Panc1 (cell line): ENCODE results near the gene STPG3. TPM values are rescaled to one million over a fixed set of nuclear protein-coding genes. Genes with fewer than 3 reads are reported as not detected.
A peak's percentile ranks its signal among the peaks of the same experiment; 100 is the strongest.

Experiments
- ATAC-seq: fragments of 200-7000 bp; cut with Tn5 transposase; 2 replicates; pipeline ENCODE4 v1.9.1; 2020; ENCODE audit warnings: mild to moderate bottlenecking, moderate library complexity
- BruUV-seq: library from RNA; stranded (reverse); fragments of 400-500 nt; replicated peaks from 2 replicates; lab custom pipeline; 2021; lab: Mats Ljungman, UMichigan
- CTCF ChIA-PET: fragments of 300-600 bp; sonication (Branson Sonifier 250); formaldehyde crosslinking; loops from one replicate; lab custom pipeline; 2022; ENCODE audit warnings: antibody characterized with exemption; lab: Charles Lee
- POLR2A ChIA-PET: fragments of 300-600 bp; sonication (Branson Sonifier 250); formaldehyde crosslinking; loops from one replicate; lab custom pipeline; 2022; ENCODE audit warnings: antibody characterized with exemption; lab: Charles Lee
- DNase-seq: peaks from one replicate; pipeline ENCODE4 v3.0.0-alpha.2; 2010; ENCODE audit warnings: low read depth, low spot score
- H3K27ac ChIP-seq: 2 replicates; pipeline ENCODE4 v1.5.1; 2011; ENCODE audit warnings: mild to moderate bottlenecking, low read length, inconsistent platforms
- H3K27me3 ChIP-seq: fragments of 200-500 bp; sonication (Bioruptor generic); 2 replicates; pipeline ENCODE4 v1.6.0; 2014; ENCODE audit warnings: low read length, inconsistent platforms; ENCODE audit not compliant: control insufficient read depth, insufficient read depth
- H3K36me3 ChIP-seq: fragments of 200-500 bp; sonication (Bioruptor generic); 2 replicates; pipeline ENCODE4 v1.5.1; 2014; ENCODE audit warnings: inconsistent platforms, mild to moderate bottlenecking, low read length, moderate library complexity; ENCODE audit not compliant: control insufficient read depth, insufficient read depth
- H3K4me1 ChIP-seq: 2 replicates; pipeline ENCODE4 v1.5.1; 2011; ENCODE audit warnings: inconsistent platforms, mild to moderate bottlenecking, low read length, moderate library complexity; ENCODE audit not compliant: control insufficient read depth, insufficient read depth
- H3K4me3 ChIP-seq, 2 experiments: 2 replicates each; pipeline ENCODE4 v1.5.1; 2011 to 2012; ENCODE audit warnings: low read depth in 2 of 2, low read length in 2 of 2, mild to moderate bottlenecking in 2 of 2, inconsistent platforms in 1 of 2, moderate library complexity in 1 of 2
- H3K9me3 ChIP-seq: fragments of 200-500 bp; sonication (Bioruptor generic); 2 replicates; pipeline ENCODE4 v1.5.1; 2014; ENCODE audit warnings: low read depth, mild to moderate bottlenecking, inconsistent platforms, low read length, moderate library complexity; ENCODE audit not compliant: control insufficient read depth, insufficient read depth
- POLR2AphosphoS5 ChIP-seq: IDR thresholded peaks from 2 replicates; pipeline ENCODE4 v1.6.1; 2012; ENCODE audit warnings: mild to moderate bottlenecking, low read depth, low read length, moderate library complexity
- REST ChIP-seq, 2 experiments: IDR thresholded peaks; 2 replicates each; pipeline ENCODE4 v1.6.1; 2011 to 2012; ENCODE audit warnings: low read depth in 2 of 2, control low read depth in 1 of 2, low read length in 1 of 2, mild to moderate bottlenecking in 1 of 2, moderate library complexity in 1 of 2; ENCODE audit not compliant: insufficient read depth in 1 of 2
- SIN3A ChIP-seq: IDR thresholded peaks from 2 replicates; pipeline ENCODE4 v1.6.1; 2012; ENCODE audit warnings: low read depth, mild to moderate bottlenecking, low read length, moderate library complexity, borderline replicate concordance; ENCODE audit not compliant: insufficient read depth
- TCF7L2 ChIP-seq: IDR thresholded peaks from 2 replicates; pipeline ENCODE4 v1.6.1; 2011; ENCODE audit warnings: mild to moderate bottlenecking, low read depth, low read length, inconsistent platforms
- in situ Hi-C: cut with HindIII; loops from 2 replicates; pipeline ENCODE4 v1.10.0; 2016; ENCODE audit warnings: low sequenced_read_pairs, low pct_unique_long_range_greater_than_20kb
- intact Hi-C: fragments of 100-400 bp; cut with micrococcal nuclease; formaldehyde crosslinking; loops from one replicate; pipeline ENCODE4 v1.10.0; 2022; ENCODE audit not compliant: unreplicated experiment
- total RNA-seq: library from RNA; stranded (reverse); gene quantifications from one replicate; pipeline ENCODE4 v1.2.1, GENCODE V29; 2021; ENCODE audit not compliant: unreplicated experiment
- TF ChIP-seq, protein P1 (sequence below): fragments of 450-650 bp; IDR thresholded peaks from 2 replicates; pipeline ENCODE4 v1.5.1; 2017; ENCODE audit warnings: mild to moderate bottlenecking

STPG3 gene
- total RNA-seq, 1 experiment from 2014 or later, result 0.26 TPM

DNA sequence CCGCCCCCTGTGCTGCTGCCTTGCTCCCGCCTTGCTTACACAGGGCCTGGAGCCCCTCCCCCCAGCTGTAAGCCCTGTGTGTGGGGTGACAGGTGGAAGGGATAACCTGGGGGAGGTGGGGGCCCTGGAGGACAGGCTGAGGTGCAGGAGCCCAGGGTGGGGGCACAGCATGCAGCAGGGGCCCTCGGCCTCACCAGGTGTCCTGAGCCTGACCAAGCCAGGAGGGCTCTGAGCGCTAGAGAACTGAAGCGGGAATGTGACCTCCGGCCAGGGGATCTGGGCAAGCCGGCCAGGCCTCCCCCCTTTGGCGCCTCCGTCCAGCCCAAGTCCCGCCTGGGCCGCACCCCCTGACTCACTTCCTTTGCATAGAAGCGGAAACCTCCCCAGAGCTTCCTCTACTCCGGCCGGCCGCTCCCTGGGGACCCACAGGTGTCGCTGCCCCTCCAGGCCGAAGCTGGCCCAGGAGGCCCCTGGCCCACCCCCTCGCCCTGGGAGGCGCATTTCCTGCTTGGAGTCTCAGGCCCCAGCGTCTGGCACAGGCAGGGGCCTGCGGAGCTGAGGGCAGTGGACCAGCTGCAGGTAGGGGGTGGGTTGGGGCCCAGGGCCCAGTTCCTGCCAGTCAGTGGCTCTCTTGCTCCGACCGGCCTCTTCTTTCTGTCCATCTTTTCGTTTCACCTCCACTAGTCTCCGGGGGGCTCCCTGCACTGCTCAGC lies 26.4 kb downstream of the STPG3 start, which contains the start of gene TOR4A:
TSS of gene TOR4A (plus strand) at position 398 of the 713 bp plus-strand sequence. CDS start 964 bp downstream, outside the sequence.
- Histone ChIP-seq H3K36me3 (peaks cover 3% of the 10 kb centered on the region; the same call in 1 of the 2 replicates), H3K4me1 (peaks cover 13% of the 10 kb centered on the region), H3K27me3 (no peaks in the 10 kb centered on the region), H3K27ac (peak within 1 kb of the TSS; percentile 84), H3K4me3 (peak within 1 kb of the TSS; percentile 55 to 73), H3K9me3 (no peaks in the 10 kb centered on the region)
- in situ Hi-C loops, result no loop called here
- TF ChIP-seq TCF7L2 (no peak), POLR2AphosphoS5 (peak; percentile 69; the same call in 1 of the 2 replicates), REST (IDR thresholded peaks at IDR 0.05; ENCODE audit: insufficient read depth in 1 of 2, low read depth in 2 of 2, low read length in 1 of 2) (0 out of 4 replicates have a peak, but pooled peaks of 1 of the 2 experiments have one; percentile 15)
- TF ChIP-seq, protein P1, sequence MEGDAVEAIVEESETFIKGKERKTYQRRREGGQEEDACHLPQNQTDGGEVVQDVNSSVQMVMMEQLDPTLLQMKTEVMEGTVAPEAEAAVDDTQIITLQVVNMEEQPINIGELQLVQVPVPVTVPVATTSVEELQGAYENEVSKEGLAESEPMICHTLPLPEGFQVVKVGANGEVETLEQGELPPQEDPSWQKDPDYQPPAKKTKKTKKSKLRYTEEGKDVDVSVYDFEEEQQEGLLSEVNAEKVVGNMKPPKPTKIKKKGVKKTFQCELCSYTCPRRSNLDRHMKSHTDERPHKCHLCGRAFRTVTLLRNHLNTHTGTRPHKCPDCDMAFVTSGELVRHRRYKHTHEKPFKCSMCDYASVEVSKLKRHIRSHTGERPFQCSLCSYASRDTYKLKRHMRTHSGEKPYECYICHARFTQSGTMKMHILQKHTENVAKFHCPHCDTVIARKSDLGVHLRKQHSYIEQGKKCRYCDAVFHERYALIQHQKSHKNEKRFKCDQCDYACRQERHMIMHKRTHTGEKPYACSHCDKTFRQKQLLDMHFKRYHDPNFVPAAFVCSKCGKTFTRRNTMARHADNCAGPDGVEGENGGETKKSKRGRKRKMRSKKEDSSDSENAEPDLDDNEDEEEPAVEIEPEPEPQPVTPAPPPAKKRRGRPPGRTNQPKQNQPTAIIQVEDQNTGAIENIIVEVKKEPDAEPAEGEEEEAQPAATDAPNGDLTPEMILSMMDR, result peak; percentile 64
- ATAC-seq (peak; percentile 89), DNase-seq (no peak)
- intact Hi-C loops, result no loop called here
- POLR2A ChIA-PET, result interaction anchor here (0.5 kb wide), 1 partner anchor 10 kb away, joined by 9 read pairs; no protein-coding TSS in a partner anchor
- CTCF ChIA-PET, result interaction anchor here (1.1 kb wide), 1 partner anchor 9 kb away, joined by 3 read pairs; no protein-coding TSS in a partner anchor
- TSS peak; percentile 63 for BruUV-seq

DNA sequence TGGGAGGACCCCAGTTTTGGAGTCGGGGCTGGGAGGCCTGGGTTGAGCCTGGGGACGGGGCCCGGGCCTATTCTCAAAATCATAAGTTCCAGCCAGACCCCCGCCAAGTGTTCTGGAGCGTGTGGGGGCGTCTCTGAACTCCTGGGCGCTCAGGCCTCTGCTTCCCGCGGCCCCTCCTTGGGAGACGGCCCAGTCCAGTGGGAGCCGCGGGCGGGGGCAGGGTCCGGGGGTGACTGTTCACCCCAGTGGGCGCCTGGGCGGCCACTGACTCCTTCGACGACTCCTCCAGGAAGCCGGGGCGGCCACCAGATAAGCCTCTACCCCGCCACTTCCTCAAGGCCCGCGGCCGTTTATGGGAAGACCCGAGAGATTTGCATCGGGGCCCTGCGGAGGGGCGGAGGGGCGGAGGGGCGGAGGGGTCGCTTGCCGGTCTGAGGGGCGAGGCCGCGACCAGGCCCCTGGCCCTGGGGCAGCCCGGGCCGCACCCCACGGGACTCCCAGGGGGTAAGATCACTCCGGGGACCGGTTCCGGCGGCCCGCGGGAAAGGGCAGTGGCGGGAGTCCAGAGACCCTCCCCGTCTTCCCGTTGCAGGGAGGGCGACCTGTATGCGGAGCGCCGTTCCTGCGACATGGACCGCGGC lies 27.1 kb downstream of the STPG3 start:
- Histone ChIP-seq H3K27me3 (no peaks in the 10 kb centered on the region), H3K4me3 (peak overlapping the region; percentile 55 to 73), H3K9me3 (no peaks in the 10 kb centered on the region), H3K4me1 (peaks cover 13% of the 10 kb centered on the region), H3K27ac (peak overlapping the region; percentile 84), H3K36me3 (peaks cover 3% of the 10 kb centered on the region; the same call in 1 of the 2 replicates)
- POLR2A ChIA-PET, result no interaction called here
- BruUV-seq, result no TSS peak
- ATAC-seq, result no peak
- CTCF ChIA-PET, result interaction anchor here (1.1 kb wide), 1 partner anchor 8 kb away, joined by 3 read pairs; no protein-coding TSS in a partner anchor
- in situ Hi-C loops, result no loop called here
- TF ChIP-seq POLR2AphosphoS5 (no peak), SIN3A (no peak)
- TF ChIP-seq, protein P1, result no peak
- DNase-seq, result no peak
- intact Hi-C loops, result no loop called here
